Subcutaneous adipose tissue (tissue), 4 donors: ENCODE results near the gene PSAPL1. TPM values are rescaled to one million over a fixed set of nuclear protein-coding genes. Genes with fewer than 3 reads are reported as not detected.

Source experiments
- total RNA-seq, 4 donors: library from RNA; depleted of rRNA; stranded (reverse); fragments of >200 nt; gene quantifications; one replicate each; pipeline ENCODE4 v1.1.0, GENCODE V29; 2016
- TF ChIP-seq, protein P1 (sequence below): fragments of 450-650 bp; IDR thresholded peaks from one replicate; pipeline ENCODE4 v1.5.1; 2016; ENCODE audit warnings: low read depth, mild to moderate bottlenecking, control low read depth, antibody characterized with exemption, moderate library complexity

The PSAPL1 gene
- total RNA-seq, 4 donors from 2014 or later: not detected

DNA sequence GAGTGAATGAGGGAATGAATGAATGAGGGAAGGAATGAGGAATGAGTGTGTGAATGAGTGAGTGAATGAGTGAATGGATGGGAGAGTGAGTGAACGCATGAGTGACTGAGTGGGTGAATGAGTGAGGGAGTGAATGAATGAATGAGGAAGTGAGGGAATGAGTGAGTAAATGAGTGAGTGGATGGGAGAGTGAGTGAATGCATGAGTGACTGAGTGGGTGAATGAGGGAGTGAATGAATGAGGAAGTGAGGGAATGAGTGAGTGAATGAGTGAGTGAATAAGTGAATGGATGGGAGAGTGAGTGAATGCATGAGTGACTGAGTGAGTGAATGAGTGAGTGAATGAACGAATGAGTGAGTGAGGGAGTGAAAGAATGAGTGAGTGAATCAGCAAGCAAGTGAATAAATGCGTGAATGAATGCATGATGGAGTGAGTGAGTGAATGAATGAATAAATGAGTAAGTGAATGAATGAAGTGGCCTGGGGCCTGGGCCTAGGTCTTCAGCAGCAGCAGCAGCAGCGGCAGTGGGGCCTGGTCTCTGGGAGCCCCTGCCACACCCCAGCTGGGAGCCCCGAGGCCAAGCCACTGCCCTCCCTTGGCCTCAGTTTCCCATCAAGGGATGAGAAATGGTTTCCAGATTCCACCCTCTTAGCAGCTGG is 16.2 kb upstream of the PSAPL1 start:
- TF ChIP-seq, protein P1, sequence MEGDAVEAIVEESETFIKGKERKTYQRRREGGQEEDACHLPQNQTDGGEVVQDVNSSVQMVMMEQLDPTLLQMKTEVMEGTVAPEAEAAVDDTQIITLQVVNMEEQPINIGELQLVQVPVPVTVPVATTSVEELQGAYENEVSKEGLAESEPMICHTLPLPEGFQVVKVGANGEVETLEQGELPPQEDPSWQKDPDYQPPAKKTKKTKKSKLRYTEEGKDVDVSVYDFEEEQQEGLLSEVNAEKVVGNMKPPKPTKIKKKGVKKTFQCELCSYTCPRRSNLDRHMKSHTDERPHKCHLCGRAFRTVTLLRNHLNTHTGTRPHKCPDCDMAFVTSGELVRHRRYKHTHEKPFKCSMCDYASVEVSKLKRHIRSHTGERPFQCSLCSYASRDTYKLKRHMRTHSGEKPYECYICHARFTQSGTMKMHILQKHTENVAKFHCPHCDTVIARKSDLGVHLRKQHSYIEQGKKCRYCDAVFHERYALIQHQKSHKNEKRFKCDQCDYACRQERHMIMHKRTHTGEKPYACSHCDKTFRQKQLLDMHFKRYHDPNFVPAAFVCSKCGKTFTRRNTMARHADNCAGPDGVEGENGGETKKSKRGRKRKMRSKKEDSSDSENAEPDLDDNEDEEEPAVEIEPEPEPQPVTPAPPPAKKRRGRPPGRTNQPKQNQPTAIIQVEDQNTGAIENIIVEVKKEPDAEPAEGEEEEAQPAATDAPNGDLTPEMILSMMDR: no peak

DNA sequence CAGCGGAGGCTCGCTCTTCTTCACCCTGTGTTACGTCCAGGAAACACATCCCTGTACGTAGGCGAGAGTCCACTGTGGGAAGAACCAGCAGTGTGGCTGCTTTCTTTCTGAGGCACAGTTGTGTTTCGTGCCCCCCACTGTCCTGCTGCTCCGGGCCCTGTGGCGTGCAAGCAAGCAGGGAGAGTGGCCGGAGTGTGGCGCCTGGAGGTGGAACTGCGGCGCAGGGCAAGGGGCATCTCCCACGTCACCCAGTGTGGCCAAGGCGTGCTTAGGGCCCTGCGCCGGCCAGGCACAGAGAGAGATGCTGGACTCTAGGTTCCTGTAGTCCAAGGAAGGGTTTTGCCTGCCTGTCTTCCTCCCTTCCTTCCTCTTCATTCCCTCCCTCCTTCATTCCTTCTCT is 13.3 kb upstream of the PSAPL1 start:
- TF ChIP-seq, protein P1: no peak

DNA sequence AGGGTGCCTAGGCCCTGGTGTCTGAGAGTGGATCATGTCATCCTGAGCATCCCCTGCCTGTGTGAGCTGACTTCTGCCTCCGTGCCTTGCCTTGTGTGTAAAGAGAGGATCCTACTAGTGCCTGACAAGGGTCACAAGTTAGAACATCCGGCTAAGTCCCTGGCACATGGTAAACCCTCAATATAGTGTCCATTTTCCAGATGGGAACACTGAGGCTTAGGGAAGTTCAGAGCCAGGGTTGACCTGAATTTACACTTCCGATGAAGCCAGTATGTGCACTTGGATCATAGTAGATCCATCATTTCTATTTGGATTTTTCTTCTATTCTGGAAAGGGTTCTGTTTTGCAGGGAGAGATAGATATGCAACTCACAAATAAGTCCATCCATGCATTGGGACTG is 12.5 kb upstream of the PSAPL1 start:
- TF ChIP-seq, protein P1: no peak

DNA sequence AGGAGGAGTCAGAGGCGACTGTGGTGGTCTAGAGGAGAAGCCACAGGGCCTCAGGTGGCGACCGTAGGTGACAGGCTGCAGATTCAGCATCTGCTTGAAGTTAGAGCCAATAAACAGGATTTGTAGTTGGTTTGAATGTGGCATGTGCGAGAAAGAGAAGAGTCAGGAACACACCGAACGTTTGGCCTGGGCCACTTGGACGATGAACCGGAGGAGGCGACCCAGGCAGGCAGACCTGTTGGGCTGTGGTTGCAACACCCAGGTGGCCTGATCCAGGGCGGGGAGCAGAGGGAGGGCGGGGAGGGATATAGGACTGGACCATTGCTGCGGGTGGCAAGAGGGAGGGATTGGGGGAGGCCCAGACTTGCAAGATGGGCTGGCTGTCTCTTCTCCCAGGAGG is 10.0 kb upstream of the PSAPL1 start:
- TF ChIP-seq, protein P1: no peak

DNA sequence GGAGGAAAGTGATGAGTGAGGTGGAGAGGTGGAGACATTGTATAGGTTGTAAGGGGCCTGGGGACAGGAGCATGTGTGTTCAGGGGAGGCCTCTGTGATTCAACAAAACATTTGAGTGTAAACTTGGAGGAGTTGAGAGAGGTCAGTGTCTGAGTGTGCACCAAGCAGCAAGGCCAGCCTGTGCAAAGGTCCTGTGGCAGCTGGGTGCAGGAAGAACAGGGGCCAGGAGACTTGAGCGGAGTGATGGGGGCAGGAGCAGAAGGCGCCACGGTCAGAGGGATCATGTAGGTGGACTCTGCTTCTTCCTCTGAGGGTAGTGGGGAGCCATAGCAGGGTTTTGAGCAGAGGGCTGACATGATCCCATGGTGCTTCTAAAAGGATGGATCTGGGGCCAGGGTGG is 9.6 kb upstream of the PSAPL1 start:
- TF ChIP-seq, protein P1: no peak

DNA sequence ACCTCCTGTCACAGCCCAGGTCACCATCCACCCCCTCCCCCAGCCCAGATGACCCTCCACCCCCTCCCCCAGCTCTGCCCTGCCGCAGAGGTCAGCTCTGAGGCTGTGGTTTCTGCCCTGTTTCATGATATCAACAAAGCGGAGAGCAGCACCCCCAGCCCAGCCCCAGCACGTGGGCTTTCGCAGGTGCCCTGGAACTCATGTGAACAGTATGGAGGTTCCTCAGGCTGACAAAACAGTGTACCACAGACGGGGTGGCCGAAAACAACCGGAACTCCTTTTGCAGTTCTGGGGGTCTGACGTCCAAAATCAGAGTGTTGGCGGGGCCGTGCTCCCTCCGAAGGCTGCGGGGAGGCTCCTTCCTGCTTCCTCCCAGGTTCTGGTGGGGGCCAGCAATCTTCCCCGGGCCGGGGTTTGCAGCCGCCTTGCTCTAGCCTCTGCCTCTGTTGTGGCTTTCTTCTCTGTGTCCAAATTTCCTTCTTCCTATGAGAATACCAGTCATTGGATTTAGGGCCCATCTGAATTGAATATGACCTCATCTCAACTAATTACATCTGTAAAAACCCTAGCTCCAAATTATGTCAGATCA is 7.9 kb upstream of the PSAPL1 start:
- TF ChIP-seq, protein P1: no peak

DNA sequence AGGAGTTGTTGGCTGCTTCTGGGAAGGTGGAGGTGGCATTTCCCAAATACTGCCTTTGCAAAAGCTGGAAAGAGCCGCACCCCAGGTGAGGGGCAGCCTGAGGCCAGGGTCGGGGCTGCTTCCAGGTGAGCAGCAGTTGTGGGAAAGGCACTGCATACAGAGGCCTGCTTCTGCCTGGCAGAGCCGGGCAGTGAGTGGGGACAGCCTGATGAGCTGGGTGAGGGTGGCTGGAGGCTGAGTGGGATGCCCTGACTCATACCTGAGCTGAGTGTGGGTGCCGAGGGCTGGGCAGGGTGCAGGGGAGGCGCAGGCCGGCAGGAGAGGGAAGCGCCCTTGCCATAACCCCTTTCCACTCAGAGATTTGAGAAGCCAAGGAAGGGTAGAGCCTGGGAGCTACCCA is 6.5 kb upstream of the PSAPL1 start:
- TF ChIP-seq, protein P1: no peak
